Measurements from ENCODE around the gene PITPNC1. TPM values are rescaled to one million over a fixed set of nuclear protein-coding genes. Genes with fewer than 3 reads are reported as not detected.

PITPNC1 gene
- total RNA-seq, 3 donors from 2014 or later = 11.0 to 17.7 (median 14.8) TPM

DNA sequence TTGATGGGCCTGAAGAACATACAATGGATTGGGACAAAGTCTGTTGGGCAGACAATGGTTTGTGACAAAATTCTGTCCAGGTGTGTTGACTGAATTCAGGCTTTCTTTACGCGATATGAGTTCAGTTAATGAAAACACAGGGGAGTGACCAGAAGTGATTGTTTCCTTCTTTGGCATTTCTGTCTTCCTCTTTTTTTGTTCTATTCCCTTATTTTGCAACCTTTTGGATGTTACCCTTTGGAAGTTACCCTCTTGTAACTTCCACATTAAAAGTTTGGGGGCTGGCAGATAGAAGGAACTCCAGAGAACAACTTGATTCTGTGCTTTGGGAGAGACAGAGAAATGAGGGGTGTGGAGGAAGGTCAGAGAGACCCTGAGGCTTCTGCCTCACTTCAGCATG lies 126.7 kb downstream of the PITPNC1 start:
- Histone ChIP-seq H3K27me3 (no peaks in the 10 kb centered on the region), H3K9me3 (no peaks in the 10 kb centered on the region), H3K36me3 (no peaks in the 10 kb centered on the region), H3K27ac (no peak overlapping the region), H3K4me1 (no peaks in the 10 kb centered on the region), H3K4me3 (no peak overlapping the region)
- TF ChIP-seq, protein P1, sequence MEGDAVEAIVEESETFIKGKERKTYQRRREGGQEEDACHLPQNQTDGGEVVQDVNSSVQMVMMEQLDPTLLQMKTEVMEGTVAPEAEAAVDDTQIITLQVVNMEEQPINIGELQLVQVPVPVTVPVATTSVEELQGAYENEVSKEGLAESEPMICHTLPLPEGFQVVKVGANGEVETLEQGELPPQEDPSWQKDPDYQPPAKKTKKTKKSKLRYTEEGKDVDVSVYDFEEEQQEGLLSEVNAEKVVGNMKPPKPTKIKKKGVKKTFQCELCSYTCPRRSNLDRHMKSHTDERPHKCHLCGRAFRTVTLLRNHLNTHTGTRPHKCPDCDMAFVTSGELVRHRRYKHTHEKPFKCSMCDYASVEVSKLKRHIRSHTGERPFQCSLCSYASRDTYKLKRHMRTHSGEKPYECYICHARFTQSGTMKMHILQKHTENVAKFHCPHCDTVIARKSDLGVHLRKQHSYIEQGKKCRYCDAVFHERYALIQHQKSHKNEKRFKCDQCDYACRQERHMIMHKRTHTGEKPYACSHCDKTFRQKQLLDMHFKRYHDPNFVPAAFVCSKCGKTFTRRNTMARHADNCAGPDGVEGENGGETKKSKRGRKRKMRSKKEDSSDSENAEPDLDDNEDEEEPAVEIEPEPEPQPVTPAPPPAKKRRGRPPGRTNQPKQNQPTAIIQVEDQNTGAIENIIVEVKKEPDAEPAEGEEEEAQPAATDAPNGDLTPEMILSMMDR (IDR thresholded peaks at IDR 0.05) = no peak
- no peak for TF ChIP-seq POLR2A (IDR thresholded peaks at IDR 0.05)
- TF ChIP-seq POLR2AphosphoS5 (IDR thresholded peaks at IDR 0.05) = no peak
- intact Hi-C loops (cut with DNase I; ENCODE audit: low total_unique reads) = no loop called here
- no peak for DNase-seq (ENCODE audit: low spot score in 2 of 2)

DNA sequence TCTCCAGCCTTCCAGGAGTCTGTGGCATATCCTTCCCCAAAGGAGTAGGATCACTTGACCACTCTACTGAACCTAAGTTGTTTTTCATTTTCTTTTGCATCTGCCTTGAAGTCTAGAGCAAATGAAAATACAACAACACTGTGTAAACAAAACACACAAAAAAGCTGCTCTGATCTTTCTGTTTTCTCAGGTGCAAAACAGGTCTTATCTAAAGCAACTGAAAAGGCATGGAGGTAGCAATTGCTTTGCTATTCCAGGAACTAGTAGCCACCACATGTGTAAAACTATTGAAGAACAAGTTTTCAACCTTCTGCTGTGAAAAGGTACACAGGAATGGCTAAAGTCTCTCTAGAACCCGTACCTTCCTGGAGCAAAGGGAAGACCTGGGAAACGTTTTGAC lies 127.1 kb downstream of the PITPNC1 start:
- Histone ChIP-seq H3K27me3 (no peaks in the 10 kb centered on the region), H3K27ac (no peak overlapping the region), H3K4me3 (no peak overlapping the region), H3K36me3 (no peaks in the 10 kb centered on the region), H3K4me1 (no peaks in the 10 kb centered on the region), H3K9me3 (no peaks in the 10 kb centered on the region)
- TF ChIP-seq, protein P1 (IDR thresholded peaks at IDR 0.05) = no peak
- intact Hi-C loops (cut with DNase I; ENCODE audit: low total_unique reads) = no loop called here
- no peak for DNase-seq (ENCODE audit: low spot score in 2 of 2)

DNA sequence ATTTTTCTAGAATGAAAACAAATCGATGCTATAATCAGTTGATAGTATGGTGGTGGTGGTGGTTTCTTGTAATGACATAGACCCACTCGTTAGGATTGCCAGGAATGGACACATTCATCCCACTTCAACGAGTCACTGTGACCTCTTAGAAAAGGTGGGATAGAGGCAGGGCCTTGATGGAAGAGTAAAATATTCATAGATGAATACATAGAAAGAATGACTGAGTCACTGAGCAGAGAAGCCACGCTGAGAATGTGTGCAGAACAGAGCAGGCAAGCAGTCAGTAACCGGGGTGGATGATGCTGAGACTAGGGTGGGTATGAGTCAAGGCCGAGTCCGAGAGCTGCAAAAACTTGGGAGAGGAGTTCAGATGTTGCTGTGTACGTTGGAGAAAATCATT lies 129.9 kb downstream of the PITPNC1 start:
- H3K27me3 ChIP-seq = no peaks in the 10 kb centered on the region

DNA sequence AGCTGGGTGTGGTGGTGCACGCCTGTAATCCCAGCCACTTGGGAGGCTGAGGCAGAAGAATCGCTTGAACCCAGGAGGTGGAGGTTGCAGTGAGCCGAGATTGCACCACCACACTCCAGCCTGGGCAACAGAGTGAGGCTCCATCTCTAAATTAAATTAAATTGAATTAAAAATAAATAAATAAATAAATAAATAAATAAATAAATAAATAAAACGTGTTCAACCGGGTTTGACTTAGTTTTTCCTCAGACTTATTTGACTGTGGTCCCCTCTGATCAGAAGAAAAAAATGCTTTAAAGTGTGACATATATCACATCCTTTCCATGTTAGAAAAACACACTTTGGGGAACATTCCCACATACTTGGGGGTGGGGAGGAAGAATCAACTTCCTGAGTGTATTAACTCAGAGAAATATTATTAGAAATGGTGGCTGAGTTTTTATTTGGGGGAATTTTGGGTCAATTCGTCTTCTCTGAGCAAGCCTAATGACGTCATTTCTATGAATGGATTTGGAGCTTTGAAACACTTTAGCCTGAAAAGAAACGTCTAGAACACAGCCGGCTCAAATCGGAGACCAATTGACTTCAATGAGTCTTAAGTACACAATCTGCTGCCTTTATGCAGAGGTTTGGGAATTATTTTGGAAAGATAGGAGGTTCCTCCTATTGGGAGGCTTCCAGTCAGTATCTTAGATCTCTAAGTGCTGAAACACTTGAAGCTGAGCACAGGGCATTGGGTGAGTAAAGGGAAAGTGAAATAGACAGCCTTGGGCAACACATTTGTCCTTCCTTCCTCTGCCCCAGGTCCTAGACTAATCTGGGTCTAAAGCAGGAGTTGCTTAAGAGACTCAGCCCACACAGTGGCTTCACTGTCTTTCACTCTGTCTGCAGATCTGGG lies 132.6 kb downstream of the PITPNC1 start:
- no peaks in the 10 kb centered on the region for H3K4me1 ChIP-seq
- TF ChIP-seq POLR2AphosphoS5 (IDR thresholded peaks at IDR 0.05) = no peak
- no peak for TF ChIP-seq POLR2A (IDR thresholded peaks at IDR 0.05)
- TF ChIP-seq, protein P1 (IDR thresholded peaks at IDR 0.05) = no peak
- no peaks in the 10 kb centered on the region for H3K36me3 ChIP-seq
- no peaks in the 10 kb centered on the region for H3K9me3 ChIP-seq
- no peak overlapping the region for H3K4me3 ChIP-seq
- H3K27ac ChIP-seq = no peak overlapping the region
- H3K27me3 ChIP-seq = no peaks in the 10 kb centered on the region
- DNase-seq (ENCODE audit: low spot score in 2 of 2) = no peak
- intact Hi-C loops (cut with DNase I; ENCODE audit: low total_unique reads) = no loop called here

More for the DNA sequence above, 129.9 kb downstream of the PITPNC1 start:
- Histone ChIP-seq H3K4me1 (no peaks in the 10 kb centered on the region), H3K9me3 (no peaks in the 10 kb centered on the region), H3K36me3 (no peaks in the 10 kb centered on the region), H3K4me3 (no peak overlapping the region), H3K27ac (no peak overlapping the region)
- no peak for DNase-seq (ENCODE audit: low spot score in 2 of 2)
- intact Hi-C loops (cut with DNase I; ENCODE audit: low total_unique reads) = no loop called here
- no peak for TF ChIP-seq POLR2A (IDR thresholded peaks at IDR 0.05)
- TF ChIP-seq, protein P1 (IDR thresholded peaks at IDR 0.05) = no peak
- no peak for TF ChIP-seq POLR2AphosphoS5 (IDR thresholded peaks at IDR 0.05)

DNA sequence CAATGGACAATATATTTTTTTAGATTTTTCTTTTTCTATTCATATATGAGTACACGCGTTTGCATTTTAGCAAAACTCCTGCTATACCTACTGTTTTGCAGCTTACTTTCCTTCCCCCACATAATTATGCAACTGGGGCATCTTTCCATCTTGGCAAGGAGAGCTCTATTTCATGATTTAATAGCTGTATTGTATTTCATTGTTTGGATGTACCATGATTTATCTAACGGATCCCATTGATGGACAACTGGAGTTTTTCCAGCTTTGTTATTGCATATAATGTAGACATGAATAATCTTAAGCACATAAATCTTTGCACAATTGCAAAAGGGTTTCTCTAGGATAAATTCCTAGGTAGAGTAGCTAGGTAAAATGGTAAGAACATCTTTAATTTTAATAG lies 133.9 kb downstream of the PITPNC1 start:
- no peak overlapping the region for H3K27ac ChIP-seq
- TF ChIP-seq POLR2AphosphoS5 (IDR thresholded peaks at IDR 0.05) (no peak), POLR2A (IDR thresholded peaks at IDR 0.05) (no peak)
- TF ChIP-seq, protein P1 (IDR thresholded peaks at IDR 0.05) = no peak
- no peaks in the 10 kb centered on the region for H3K9me3 ChIP-seq
- H3K36me3 ChIP-seq = no peaks in the 10 kb centered on the region
- no peaks in the 10 kb centered on the region for H3K4me1 ChIP-seq
- DNase-seq (ENCODE audit: low spot score in 2 of 2) = no peak
- no peak overlapping the region for H3K4me3 ChIP-seq
- H3K27me3 ChIP-seq = no peaks in the 10 kb centered on the region
- intact Hi-C loops (cut with DNase I; ENCODE audit: low total_unique reads) = no loop called here

Measured in breast epithelium (tissue), 4 donors.